ENCODE measurements around the gene FLNC. TPM values are rescaled to one million over a fixed set of nuclear protein-coding genes. Genes with fewer than 3 reads are reported as not detected.

Gene FLNC
- total and polyA plus RNA-seq, 9 of the 15 experiments (the other 6 are each of a cell fraction or from before 2014, with no cell fraction given), result 0.90 to 155 (median 28.8) TPM

- peaks cover 38 to 68% of the 10 kb centered on the region in 2 experiments for H3K4me1 ChIP-seq (replicated peaks in 1 of 2; ENCODE audit: control insufficient read depth in 2 of 2, insufficient read depth in 2 of 2, low read length in 2 of 2)
- POLR2A ChIA-PET, result interaction anchor here (0.6 to 7.1 kb wide), 17 partner anchors 10 to 625 kb away, joined by 3 to 47 read pairs (median 4); partner anchors contain the start of gene CALU
- intact Hi-C loops (cut with micrococcal nuclease), result loop anchor here (2.0 to 5.0 kb wide), 4 partner anchors 81 to 386 kb away; partner anchors contain the start of genes CALU and METTL2B
- TF ChIP-seq MAFK (IDR thresholded peaks at IDR 0.05; ENCODE audit: low read length) (no peak), HNRNPLL (IDR thresholded peaks at IDR 0.05; ENCODE audit: low read depth, low read length, poor library complexity, severe bottlenecking) (peak; percentile 89), KDM4B (IDR thresholded peaks at IDR 0.05; ENCODE audit: borderline replicate concordance in 2 of 2, low read depth in 1 of 2) (peak in 1 of 2 experiments; percentile 25; a peak in 1 of 4 replicates), CTCF (IDR thresholded peaks at IDR 0.05 in 2 of 3, conservative IDR thresholded peaks at IDR 0.05 in 1 of 3; ENCODE audit: insufficient read depth in 2 of 3, low read depth in 1 of 3, low read length in 3 of 3) (peak in 1 of 3 experiments; percentile 12; a peak in 2 of 6 replicates), SIRT6 (IDR thresholded peaks at IDR 0.05; ENCODE audit: low read depth, low read length) (no peak), ZNF75A (CRISPR knock-in tag; IDR thresholded peaks at IDR 0.05) (0 out of 2 replicates have a peak, but pooled peaks have one; percentile 7), FOXK1 (CRISPR knock-in tag; IDR thresholded peaks at IDR 0.05; ENCODE audit: borderline replicate concordance) (0 out of 2 replicates have a peak, but pooled peaks have one; percentile 70), ZNF124 (CRISPR knock-in tag; IDR thresholded peaks at IDR 0.05) (no peak), ZC3H4 (CRISPR knock-in tag; IDR thresholded peaks at IDR 0.05; ENCODE audit: borderline replicate concordance) (peak; percentile 41; the same call in 1 of the 2 replicates), PHF20 (IDR thresholded peaks at IDR 0.05; ENCODE audit: partially characterized antibody) (peak; percentile 74), CBX5 (IDR thresholded peaks at IDR 0.05; ENCODE audit: borderline replicate concordance, low read depth) (no peak)
- TF ChIP-seq, protein P1, sequence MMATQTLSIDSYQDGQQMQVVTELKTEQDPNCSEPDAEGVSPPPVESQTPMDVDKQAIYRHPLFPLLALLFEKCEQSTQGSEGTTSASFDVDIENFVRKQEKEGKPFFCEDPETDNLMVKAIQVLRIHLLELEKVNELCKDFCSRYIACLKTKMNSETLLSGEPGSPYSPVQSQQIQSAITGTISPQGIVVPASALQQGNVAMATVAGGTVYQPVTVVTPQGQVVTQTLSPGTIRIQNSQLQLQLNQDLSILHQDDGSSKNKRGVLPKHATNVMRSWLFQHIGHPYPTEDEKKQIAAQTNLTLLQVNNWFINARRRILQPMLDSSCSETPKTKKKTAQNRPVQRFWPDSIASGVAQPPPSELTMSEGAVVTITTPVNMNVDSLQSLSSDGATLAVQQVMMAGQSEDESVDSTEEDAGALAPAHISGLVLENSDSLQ (IDR thresholded peaks at IDR 0.05), result no peak; the same call in 1 of the 2 replicates
Observed at GRCh38 chr7:128862571-128863432, 32.6 kb downstream of the FLNC start, which contains the start of gene ATP6V1F. Gene ATP6V1F, plus strand, starts transcription at chr7:128862856. Its CDS starts 49 bp downstream, at chr7:128862905.

More at GRCh38 chr7:128862571-128863432, 32.6 kb downstream of the FLNC start, which contains the start of gene ATP6V1F:
- BruUV-seq (replicated peaks), result TSS peak; percentile 53
- H3K9me1 ChIP-seq (ENCODE audit: control insufficient read depth, insufficient read depth, low read length), result no peaks in the 10 kb centered on the region
- peaks cover 46% of the 10 kb centered on the region for H3K79me2 ChIP-seq (ENCODE audit: control insufficient read depth, insufficient read depth, low read length)
- H3K9ac ChIP-seq (ENCODE audit: insufficient read depth in 1 of 2, low read depth in 2 of 2, low read length in 2 of 2), result peak within 1 kb of the TSS; percentile 95 to 96
- in situ Hi-C loops (cut with MboI), result no loop called here
- peaks cover 51% of the 10 kb centered on the region for H3K36me3 ChIP-seq (ENCODE audit: control insufficient read depth, insufficient read depth, low read length)
- H3K4me2 ChIP-seq (ENCODE audit: insufficient read depth, low read length), result peak within 1 kb of the TSS; percentile 100
- H3K27me3 ChIP-seq (ENCODE audit: control insufficient read depth in 2 of 2, insufficient read depth in 2 of 2, low read length in 2 of 2), result no peaks in the 10 kb centered on the region
- peak; percentile 100 for DNase-seq (ENCODE audit: extremely low read depth in 1 of 4, low spot score in 3 of 4)
- ATAC-seq, result peak; percentile 73
- no peaks in the 10 kb centered on the region for H3K9me3 ChIP-seq (replicated peaks; ENCODE audit: control insufficient read depth, insufficient read depth, low read depth, low read length)
- FAIRE-seq, result peak; percentile 98
- CTCF ChIA-PET (ENCODE audit: low intra/inter-chr PET ratio), result interaction anchor here (0.6 to 2.0 kb wide), 2 partner anchors 17 to 348 kb away, joined by 3 to 20 read pairs; no protein-coding TSS in a partner anchor
- no peaks in the 10 kb centered on the region; the same call in 1 of the 2 replicates for H4K20me1 ChIP-seq (replicated peaks; ENCODE audit: control insufficient read depth, insufficient read depth, low read length)
- peak within 1 kb of the TSS; percentile 71 for H3K4me3 ChIP-seq
- WGBS (ENCODE audit: insufficient coverage, low coverage, missing lambda C conversion rate), result under 1% methylated on average over 65 of the region's 65 CpGs
- H2AFZ ChIP-seq (ENCODE audit: low read depth, low read length), result peak within 1 kb of the TSS; percentile 97
- H3K27ac ChIP-seq (ENCODE audit: extremely low read depth, low read depth, low read length), result peak within 1 kb of the TSS; percentile 87
